GM18520 (cell line): Measurements from ENCODE around the gene RASD2.
"Not testable (repeated sequence)": the region's sequence is repeated elsewhere in the genome, so short reads cannot be mapped to it uniquely, and the experiment has no call there.

Experiments
- ATAC-seq: cut with Tn5 transposase; IDR thresholded peaks from one replicate; pipeline ENCODE4 v1.9.1; 2021; ENCODE audit not compliant: unreplicated experiment

RASD2 gene

GRCh38 chr22:35540595-35541253, at the start of gene RASD2:
RASD2 (plus strand) TSS chr22:35540831; CDS start chr22:35546810, 5,979 bp downstream.
- ATAC-seq: no peak

- ATAC-seq: not testable (repeated sequence)
Measured at GRCh38 chr22:35491061-35491907, 49.3 kb upstream of the RASD2 start.

GRCh38 chr22:35491908-35492380, 48.7 kb upstream of the RASD2 start:
- no peak for ATAC-seq

GRCh38 chr22:35493074-35493473, 47.6 kb upstream of the RASD2 start:
- no peak for ATAC-seq

GRCh38 chr22:35495711-35496110, 44.9 kb upstream of the RASD2 start:
- ATAC-seq: not testable (repeated sequence)

- no peak for ATAC-seq
Measured at GRCh38 chr22:35496768-35497312, 43.8 kb upstream of the RASD2 start.

- no peak for ATAC-seq
Measured at GRCh38 chr22:35498026-35498800, 42.4 kb upstream of the RASD2 start.

GRCh38 chr22:35502836-35503235, 37.8 kb upstream of the RASD2 start:
- no peak for ATAC-seq

- peak; percentile 61 for ATAC-seq
Measured at GRCh38 chr22:35505399-35506258, 35.0 kb upstream of the RASD2 start.

- ATAC-seq: no peak
Measured at GRCh38 chr22:35506259-35506570, 34.4 kb upstream of the RASD2 start.

GRCh38 chr22:35507851-35508250, 32.8 kb upstream of the RASD2 start:
- ATAC-seq: not testable (repeated sequence)

- no peak for ATAC-seq
Measured at GRCh38 chr22:35509451-35509850, 31.2 kb upstream of the RASD2 start.

GRCh38 chr22:35509960-35510359, 30.7 kb upstream of the RASD2 start:
- ATAC-seq: no peak

GRCh38 chr22:35510481-35510934, 30.1 kb upstream of the RASD2 start:
- ATAC-seq: no peak

GRCh38 chr22:35510951-35511350, 29.7 kb upstream of the RASD2 start:
- ATAC-seq: no peak

GRCh38 chr22:35514366-35514765, 26.3 kb upstream of the RASD2 start:
- no peak for ATAC-seq

GRCh38 chr22:35515952-35516351, 24.7 kb upstream of the RASD2 start:
- ATAC-seq: not testable (repeated sequence)

GRCh38 chr22:35516723-35517122, 23.9 kb upstream of the RASD2 start:
- no peak for ATAC-seq

GRCh38 chr22:35517207-35517606, 23.4 kb upstream of the RASD2 start:
- ATAC-seq: no peak
